Suprapubic skin (tissue), 4 donors: ENCODE data around the gene IFT80.
A peak's percentile ranks its signal among the peaks of the same experiment; 100 is the strongest.

Experiments
- CTCF ChIP-seq, 2 donors: fragments of 200-600 bp in 1 of 2; fragments of 450-650 bp in 1 of 2; sonication (generic) in 1 of 2; IDR thresholded peaks; one replicate each; pipeline ENCODE4 v1.5.1; 2016 to 2019; ENCODE audit warnings: antibody characterized with exemption in 2 of 2, mild to moderate bottlenecking in 1 of 2, moderate library complexity in 1 of 2
- EP300 ChIP-seq: sonication (generic); formaldehyde crosslinking; IDR thresholded peaks from one replicate; pipeline ENCODE4 v1.6.1; 2017; ENCODE audit warnings: antibody characterized with exemption
- POLR2A ChIP-seq, 2 donors: fragments of 450-650 bp; IDR thresholded peaks; one replicate each; pipeline ENCODE4 v1.6.1; 2017; ENCODE audit warnings: antibody characterized with exemption in 2 of 2, mild to moderate bottlenecking in 2 of 2, moderate library complexity in 2 of 2
- POLR2AphosphoS5 ChIP-seq, 3 donors: sonication (generic); formaldehyde crosslinking; IDR thresholded peaks; one replicate each; pipeline ENCODE4 v1.6.1; 2017; ENCODE audit warnings: antibody characterized with exemption in 3 of 3

- TF ChIP-seq CTCF (IDR thresholded peaks at IDR 0.05): no peak
- TF ChIP-seq POLR2A (IDR thresholded peaks at IDR 0.05): peak in 1 of 2 donors; percentile 44
- TF ChIP-seq EP300: no peak
- TF ChIP-seq POLR2AphosphoS5 (IDR thresholded peaks at IDR 0.05): peak in 2 of 3 donors; percentile 52 to 68
Observed at GRCh38 chr3:160399125-160400029, at the start of gene IFT80, which contains the start of gene SMC4.
